Trophoblast cell (in vitro differentiated cells and primary cell): ENCODE results near the gene LY86.

Experiments used
- DNase-seq, 2 donors: peaks; one replicate each; pipeline ENCODE4 v3.0.0-alpha.2; 2016
- H2AFZ ChIP-seq: 2 replicates; pipeline ENCODE4 v1.6.1; 2013; ENCODE audit warnings: low read length, moderate library complexity, mild to moderate bottlenecking; ENCODE audit not compliant: insufficient read depth, poor library complexity
- H2AK5ac ChIP-seq: 2 replicates; pipeline ENCODE4 v1.6.1; 2013; ENCODE audit warnings: mild to moderate bottlenecking, low read length
- H2BK120ac ChIP-seq: 2 replicates; pipeline ENCODE4 v1.6.1; 2013; ENCODE audit warnings: low read length, mild to moderate bottlenecking, moderate library complexity; ENCODE audit not compliant: insufficient read depth, poor library complexity
- H2BK12ac ChIP-seq: 2 replicates; pipeline ENCODE4 v1.6.1; 2013; ENCODE audit warnings: mild to moderate bottlenecking, low read length, moderate library complexity
- H2BK5ac ChIP-seq: 2 replicates; pipeline ENCODE4 v1.6.1; 2013; ENCODE audit warnings: low read length, low read depth, moderate library complexity, mild to moderate bottlenecking; ENCODE audit not compliant: poor library complexity
- H3K14ac ChIP-seq: 2 replicates; pipeline ENCODE4 v1.6.1; 2013; ENCODE audit warnings: mild to moderate bottlenecking, low read length
- H3K18ac ChIP-seq: 2 replicates; pipeline ENCODE4 v1.6.1; 2013; ENCODE audit warnings: mild to moderate bottlenecking, low read length
- H3K23ac ChIP-seq: 2 replicates; pipeline ENCODE4 v1.6.1; 2013; ENCODE audit warnings: low read length
- H3K27ac ChIP-seq: 2 replicates; pipeline ENCODE4 v1.5.1; 2013; ENCODE audit warnings: low read depth, mild to moderate bottlenecking, inconsistent platforms, low read length, moderate library complexity
- H3K27me3 ChIP-seq: 2 replicates; pipeline ENCODE4 v1.6.1; 2013; ENCODE audit warnings: inconsistent platforms, mild to moderate bottlenecking, low read length, moderate library complexity; ENCODE audit not compliant: insufficient read depth
- H3K36me3 ChIP-seq, 2 experiments: 1 replicate in 1 of 2; 2 replicates in 1 of 2; pipeline ENCODE4 v1.6.1; 2013; ENCODE audit warnings: low read length in 2 of 2, mild to moderate bottlenecking in 2 of 2, moderate library complexity in 1 of 2; ENCODE audit not compliant: insufficient read depth in 2 of 2, control insufficient read depth in 1 of 2
- H3K4ac ChIP-seq: 2 replicates; pipeline ENCODE4 v1.6.1; 2013; ENCODE audit warnings: low read depth, mild to moderate bottlenecking, low read length, moderate library complexity
- H3K4me1 ChIP-seq, 2 experiments: 1 replicate in 1 of 2; 2 replicates in 1 of 2; pipeline ENCODE4 v1.6.1; 2013; ENCODE audit warnings: low read length in 2 of 2, mild to moderate bottlenecking in 2 of 2, moderate library complexity in 1 of 2; ENCODE audit not compliant: insufficient read depth in 2 of 2, control insufficient read depth in 1 of 2
- H3K4me2 ChIP-seq: 2 replicates; pipeline ENCODE4 v1.6.1; 2013; ENCODE audit warnings: inconsistent platforms, mild to moderate bottlenecking, low read length, moderate library complexity
- H3K4me3 ChIP-seq: 2 replicates; pipeline ENCODE4 v1.5.1; 2013; ENCODE audit warnings: mild to moderate bottlenecking, low read depth, low read length, inconsistent platforms
- H3K79me1 ChIP-seq: one replicate; pipeline ENCODE4 v1.6.1; 2013; ENCODE audit warnings: low read length
- H3K79me2 ChIP-seq: 2 replicates; pipeline ENCODE4 v1.6.1; 2013; ENCODE audit warnings: low read length, mild to moderate bottlenecking; ENCODE audit not compliant: control insufficient read depth, insufficient read depth, poor library complexity
- H3K9ac ChIP-seq: 2 replicates; pipeline ENCODE4 v1.6.1; 2013; ENCODE audit warnings: mild to moderate bottlenecking, low read length
- H3K9me3 ChIP-seq: 2 replicates; pipeline ENCODE4 v1.6.1; 2013; ENCODE audit warnings: low read depth, mild to moderate bottlenecking, control low read depth, inconsistent platforms, low read length; ENCODE audit not compliant: insufficient read depth
- H4K12ac ChIP-seq: 2 replicates; pipeline ENCODE4 v1.6.1; 2013; ENCODE audit warnings: low read depth, mild to moderate bottlenecking, low read length, moderate library complexity
- H4K8ac ChIP-seq: 2 replicates; pipeline ENCODE4 v1.6.1; 2013; ENCODE audit warnings: low read depth, mild to moderate bottlenecking, low read length, moderate library complexity
- H4K91ac ChIP-seq: one replicate; pipeline ENCODE4 v1.6.1; 2013; ENCODE audit warnings: low read depth, mild to moderate bottlenecking, low read length, moderate library complexity
- WGBS: extraction: QIAGEN DNeasy Blood & Tissue Kit; methylation state at CpG from one replicate; pipeline ENCODE4 v1.1.7; 2013; ENCODE audit warnings: missing lambda C conversion rate; ENCODE audit not compliant: insufficient read length, insufficient coverage; ENCODE audit errors: extremely low coverage; 5-methylcytosine and 5-hydroxymethylcytosine counted together

LY86 gene

DNA sequence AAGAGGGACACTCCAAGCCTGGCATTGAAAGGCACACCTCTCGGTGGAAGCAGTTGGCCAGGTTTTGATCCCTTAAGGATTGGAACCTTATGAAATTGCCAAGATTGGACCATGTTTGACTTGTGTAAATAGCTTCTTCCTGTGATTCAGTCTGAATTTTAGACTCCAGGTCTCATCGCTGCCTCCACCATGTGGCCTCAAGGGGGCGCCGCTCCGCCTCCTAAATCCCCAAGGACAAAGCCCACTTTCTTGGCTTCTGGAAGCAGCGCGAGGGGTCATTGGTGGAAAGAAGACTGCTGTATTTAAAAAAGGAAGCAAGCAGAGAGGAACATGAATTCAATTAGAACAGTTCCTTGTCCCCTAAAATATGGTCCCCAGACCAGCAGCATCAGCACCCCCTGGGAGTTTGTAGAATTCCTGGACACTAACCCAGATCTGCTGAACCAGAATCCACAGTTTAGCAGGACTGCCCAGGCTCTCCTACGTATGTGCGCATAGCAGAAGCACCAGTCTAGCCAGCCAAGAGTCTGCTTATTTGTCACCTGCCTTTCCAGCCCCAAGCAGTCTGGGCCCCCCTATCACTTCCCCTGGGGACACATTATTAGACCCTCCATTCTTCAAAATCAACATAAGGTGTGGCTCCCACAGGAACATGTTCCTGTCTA is 108.5 kb downstream of the LY86 start:
- Histone ChIP-seq H3K23ac (no peak overlapping the region), H3K18ac (no peak overlapping the region), H2AFZ (no peak overlapping the region), H3K9ac (no peak overlapping the region), H2BK5ac (no peak overlapping the region), H3K79me1 (no peaks in the 10 kb centered on the region), H4K12ac (no peak overlapping the region), H4K91ac (no peak overlapping the region), H3K79me2 (no peaks in the 10 kb centered on the region), H2BK12ac (no peak overlapping the region), H3K4me1 (peaks cover 0 to 2% of the 10 kb centered on the region in 2 experiments), H3K27me3 (no peaks in the 10 kb centered on the region), H3K9me3 (no peaks in the 10 kb centered on the region), H2AK5ac (no peak overlapping the region), H2BK120ac (no peak overlapping the region), H3K4ac (no peak overlapping the region), H3K36me3 (no peaks in the 10 kb centered on the region), H3K14ac (no peak overlapping the region), H4K8ac (peak overlapping the region; percentile 36), H3K4me3 (no peak overlapping the region), H3K4me2 (no peak overlapping the region), H3K27ac (no peak overlapping the region)
- WGBS: no CpG with 5 or more reads among the region's 9 CpGs
- peak; percentile 73 to 88 for DNase-seq

DNA sequence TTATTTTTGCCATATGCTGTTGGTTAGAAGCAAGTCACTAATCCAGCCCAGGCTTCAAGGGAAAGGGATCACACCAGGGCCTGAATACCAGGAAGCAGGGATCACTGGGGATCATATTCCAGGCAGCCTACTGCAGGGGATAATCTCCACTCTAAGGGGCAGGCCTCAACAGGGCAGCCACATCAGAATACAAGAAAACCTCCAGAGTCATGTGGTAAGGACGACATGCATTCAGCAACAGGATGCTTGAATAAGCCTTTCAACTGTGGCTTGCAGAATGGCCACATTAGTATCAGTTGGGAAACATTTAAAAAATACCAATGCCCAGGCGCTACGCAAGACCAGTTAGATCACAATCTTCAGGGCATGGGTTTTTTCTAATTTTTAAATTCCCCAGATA is 109.1 kb downstream of the LY86 start:
- no peak overlapping the region for H3K4me2 ChIP-seq
- no peak overlapping the region for H3K9ac ChIP-seq
- no peaks in the 10 kb centered on the region for H3K27me3 ChIP-seq
- H3K79me1 ChIP-seq: no peaks in the 10 kb centered on the region
- no peak overlapping the region for H4K12ac ChIP-seq
- no peak overlapping the region for H2BK120ac ChIP-seq
- H3K9me3 ChIP-seq: no peaks in the 10 kb centered on the region
- no peak overlapping the region for H4K91ac ChIP-seq
- no peak overlapping the region for H4K8ac ChIP-seq
- no peaks in the 10 kb centered on the region for H3K79me2 ChIP-seq
- H3K4ac ChIP-seq: no peak overlapping the region
- no peak overlapping the region for H2BK5ac ChIP-seq
- H3K36me3 ChIP-seq: no peaks in the 10 kb centered on the region
- no peak overlapping the region for H3K18ac ChIP-seq
- no peak overlapping the region for H3K23ac ChIP-seq
- DNase-seq: peak; percentile 87 to 97
- H2BK12ac ChIP-seq: no peak overlapping the region
- H3K14ac ChIP-seq: no peak overlapping the region
- no peak overlapping the region for H2AK5ac ChIP-seq
- peaks cover 0 to 2% of the 10 kb centered on the region in 2 experiments for H3K4me1 ChIP-seq
- no CpG with 5 or more reads among the region's 3 CpGs for WGBS
- no peak overlapping the region for H3K27ac ChIP-seq
- H3K4me3 ChIP-seq: no peak overlapping the region
- H2AFZ ChIP-seq: no peak overlapping the region

- Histone ChIP-seq H3K4me3 (no peak overlapping the region), H3K23ac (no peak overlapping the region), H2BK12ac (no peak overlapping the region), H2BK120ac (no peak overlapping the region), H3K9ac (no peak overlapping the region), H3K79me2 (no peaks in the 10 kb centered on the region), H2AK5ac (no peak overlapping the region), H3K18ac (no peak overlapping the region), H3K4ac (no peak overlapping the region), H4K8ac (no peak overlapping the region), H2BK5ac (no peak overlapping the region), H2AFZ (no peak overlapping the region), H3K27ac (no peak overlapping the region), H3K4me2 (no peak overlapping the region), H3K9me3 (no peaks in the 10 kb centered on the region), H3K36me3 (no peaks in the 10 kb centered on the region), H3K14ac (no peak overlapping the region), H3K79me1 (no peaks in the 10 kb centered on the region), H3K4me1 (peaks cover 0 to 2% of the 10 kb centered on the region in 2 experiments), H4K12ac (no peak overlapping the region), H4K91ac (no peak overlapping the region), H3K27me3 (no peaks in the 10 kb centered on the region)
- WGBS: no CpG with 5 or more reads among the region's 11 CpGs
- DNase-seq: peak; percentile 87 to 97
Measured at GRCh38 chr6:6699741-6700367, 111.3 kb downstream of the LY86 start.

- no peak overlapping the region for H2BK5ac ChIP-seq
- no peak overlapping the region for H2AK5ac ChIP-seq
- peaks cover 0 to 2% of the 10 kb centered on the region in 2 experiments for H3K4me1 ChIP-seq
- no peak overlapping the region for H3K18ac ChIP-seq
- no peak overlapping the region for H3K23ac ChIP-seq
- H3K14ac ChIP-seq: no peak overlapping the region
- H2BK12ac ChIP-seq: no peak overlapping the region
- H3K36me3 ChIP-seq: no peaks in the 10 kb centered on the region
- H3K27ac ChIP-seq: no peak overlapping the region
- H3K4me3 ChIP-seq: no peak overlapping the region
- H2AFZ ChIP-seq: no peak overlapping the region
- WGBS: no CpG with 5 or more reads among the region's 13 CpGs
- DNase-seq: peak; percentile 67 to 91
- no peak overlapping the region for H2BK120ac ChIP-seq
- H3K9me3 ChIP-seq: no peaks in the 10 kb centered on the region
- H3K79me1 ChIP-seq: no peaks in the 10 kb centered on the region
- H3K27me3 ChIP-seq: no peaks in the 10 kb centered on the region
- H3K9ac ChIP-seq: no peak overlapping the region
- no peak overlapping the region for H3K4ac ChIP-seq
- H4K12ac ChIP-seq: no peak overlapping the region
- H4K8ac ChIP-seq: no peak overlapping the region
- H4K91ac ChIP-seq: no peak overlapping the region
- no peak overlapping the region for H3K4me2 ChIP-seq
- H3K79me2 ChIP-seq: no peaks in the 10 kb centered on the region
Measured at GRCh38 chr6:6700407-6701270, 112.1 kb downstream of the LY86 start.
